HG03039 (cell line): ENCODE measurements around the gene ZNF577.

ENCODE experiments used
- ATAC-seq: cut with Tn5 transposase; IDR thresholded peaks from one replicate; pipeline ENCODE4 v1.9.1; 2021; ENCODE audit warnings: mild to moderate bottlenecking, moderate library complexity; ENCODE audit not compliant: unreplicated experiment

Gene ZNF577

DNA sequence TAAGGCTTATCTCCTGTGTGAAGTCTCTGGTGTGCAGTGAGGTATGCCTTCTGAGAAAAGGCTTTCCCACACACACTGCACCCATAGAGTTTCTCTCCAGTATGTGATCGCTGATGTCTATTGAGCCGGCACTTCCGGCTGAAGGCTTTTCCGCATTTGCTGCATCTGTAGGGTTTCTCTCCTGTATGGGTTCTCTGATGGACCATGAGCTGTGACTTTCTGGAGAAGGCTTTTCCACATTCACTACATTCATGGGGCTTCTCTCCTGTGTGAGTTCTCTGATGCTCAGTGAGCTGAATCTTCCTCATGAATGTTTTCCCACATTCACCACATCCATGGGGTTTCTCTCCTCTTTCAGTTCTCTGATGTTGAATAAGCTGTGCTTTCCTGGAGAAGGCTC is 14.7 kb downstream of the ZNF577 start:
- no peak for ATAC-seq

GRCh38 chr19:51861870-51862622 is 25.7 kb downstream of the ZNF577 start:
- no peak for ATAC-seq

- ATAC-seq = no peak
Measured at GRCh38 chr19:51837145-51837544, 50.6 kb downstream of the ZNF577 start.

GRCh38 chr19:51830274-51830673 is 57.5 kb downstream of the ZNF577 start:
- no peak for ATAC-seq

GRCh38 chr19:51824281-51825005 is 63.3 kb downstream of the ZNF577 start:
- no peak for ATAC-seq

DNA sequence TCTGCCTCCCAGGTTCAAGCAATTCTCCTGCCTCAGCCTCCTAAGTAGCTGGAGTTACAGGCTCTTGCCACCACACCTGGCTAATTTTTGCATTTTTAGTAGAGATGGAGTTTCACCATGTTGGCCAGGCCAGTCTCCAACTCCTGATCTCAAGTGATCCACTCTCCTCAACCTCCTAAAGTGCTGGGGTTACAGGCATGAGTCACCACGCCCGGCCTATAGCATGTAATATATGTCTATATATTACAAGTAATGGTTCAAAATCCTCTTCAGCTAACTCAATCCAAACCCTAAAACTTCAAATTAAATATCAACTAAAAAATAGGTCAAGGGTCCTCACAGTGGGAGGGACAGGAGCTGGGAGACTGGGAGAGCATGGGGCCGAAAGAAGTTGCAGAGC is 64.8 kb downstream of the ZNF577 start:
- ATAC-seq = no peak

- ATAC-seq = no peak
Measured at GRCh38 chr19:51822325-51822724, 65.4 kb downstream of the ZNF577 start.

DNA sequence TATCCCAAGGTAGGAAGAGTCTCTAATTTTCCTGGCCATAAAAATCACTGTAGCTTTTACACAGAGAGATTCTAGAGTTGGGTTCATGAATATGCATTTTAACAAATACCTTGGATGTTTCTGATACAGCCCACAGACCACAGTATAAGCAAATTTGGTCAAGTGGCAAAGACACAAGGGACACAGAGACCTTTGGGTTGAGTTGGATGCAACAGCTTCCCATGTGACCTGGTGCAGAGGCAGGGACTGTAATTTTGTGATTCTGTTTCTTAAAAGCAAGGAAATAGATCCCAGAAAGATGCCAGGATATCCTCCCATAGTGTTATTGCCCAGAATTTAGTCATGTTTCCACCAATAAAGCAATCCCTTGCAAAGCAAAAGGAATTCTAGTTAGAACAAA is 65.8 kb downstream of the ZNF577 start:
- ATAC-seq = no peak

GRCh38 chr19:51821456-51821855 is 66.3 kb downstream of the ZNF577 start:
- no peak for ATAC-seq
